NT2/D1 (cell line): Measurements from ENCODE around the gene RFTN1.

ENCODE experiments used
- DNase-seq: peaks from one replicate; pipeline ENCODE4 v3.0.0-alpha.2; 2011; ENCODE audit warnings: low read depth, low spot score
- H3K27me3 ChIP-seq: 2 replicates; pipeline ENCODE4 v1.6.0; 2011; ENCODE audit warnings: mild to moderate bottlenecking; ENCODE audit not compliant: insufficient read length, insufficient read depth
- H3K36me3 ChIP-seq: 2 replicates; pipeline ENCODE4 v1.6.1; 2011; ENCODE audit warnings: mild to moderate bottlenecking, low read length, mixed read lengths; ENCODE audit not compliant: insufficient read depth, insufficient read length
- H3K4me1 ChIP-seq: 2 replicates; pipeline ENCODE4 v1.5.1; 2011; ENCODE audit not compliant: insufficient read depth, insufficient read length
- H3K4me3 ChIP-seq: 2 replicates; pipeline ENCODE4 v1.5.1; 2011; ENCODE audit warnings: low read depth; ENCODE audit not compliant: insufficient read length
- H3K9ac ChIP-seq: 2 replicates; pipeline ENCODE4 v1.6.0; 2011; ENCODE audit warnings: low read depth; ENCODE audit not compliant: insufficient read length
- H3K9me3 ChIP-seq: 2 replicates; pipeline ENCODE4 v1.5.1; 2011; ENCODE audit warnings: mild to moderate bottlenecking, low read length; ENCODE audit not compliant: insufficient read depth
- SUZ12 ChIP-seq: IDR thresholded peaks from 2 replicates; pipeline ENCODE4 v1.6.1; 2011; ENCODE audit not compliant: insufficient read length, insufficient read depth; ENCODE audit errors: extremely low read depth
- YY1 ChIP-seq: IDR thresholded peaks from 2 replicates; pipeline ENCODE4 v1.6.1; 2011; ENCODE audit not compliant: insufficient read length, insufficient read depth
- ZNF274 ChIP-seq: IDR thresholded peaks from 2 replicates; pipeline ENCODE4 v1.6.1; 2011; ENCODE audit warnings: mild to moderate bottlenecking, low read depth, low read length

RFTN1 gene

GRCh38 chr3:16524196-16524595, 10.7 kb upstream of the RFTN1 start:
- no peaks in the 10 kb centered on the region for H3K27me3 ChIP-seq
- no peak overlapping the region for H3K4me3 ChIP-seq
- no peak for TF ChIP-seq SUZ12
- TF ChIP-seq YY1, result no peak
- TF ChIP-seq ZNF274, result no peak
- DNase-seq, result no peak
- H3K9ac ChIP-seq, result no peak overlapping the region
- no peaks in the 10 kb centered on the region for H3K36me3 ChIP-seq
- H3K4me1 ChIP-seq, result no peaks in the 10 kb centered on the region
- peaks cover 9% of the 10 kb centered on the region; the same call in 1 of the 2 replicates for H3K9me3 ChIP-seq

DNA sequence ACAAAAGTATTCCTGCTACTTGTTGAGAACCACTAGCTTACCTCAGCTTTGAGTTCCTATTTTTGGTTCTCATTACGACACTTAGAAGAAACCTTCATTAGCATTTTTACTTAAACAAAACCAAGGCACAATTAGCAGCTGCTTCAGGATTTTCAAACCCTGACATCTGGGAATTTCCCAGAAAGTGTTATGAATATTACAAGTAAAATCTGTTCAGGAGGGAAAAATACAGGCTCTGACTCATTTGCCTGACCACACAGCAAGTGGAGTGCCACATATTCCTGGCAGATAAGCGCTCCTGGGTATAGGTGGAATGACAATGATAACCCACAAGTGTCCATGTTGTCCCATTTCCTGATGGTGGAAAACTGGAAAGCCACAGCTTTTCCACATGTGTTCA, 10.3 kb upstream of the RFTN1 start:
- DNase-seq, result no peak
- H3K36me3 ChIP-seq, result no peaks in the 10 kb centered on the region
- H3K27me3 ChIP-seq, result no peaks in the 10 kb centered on the region
- no peak for TF ChIP-seq YY1
- TF ChIP-seq SUZ12, result no peak
- no peak for TF ChIP-seq ZNF274
- no peaks in the 10 kb centered on the region for H3K4me1 ChIP-seq
- H3K9me3 ChIP-seq, result peaks cover 9% of the 10 kb centered on the region; the same call in 1 of the 2 replicates
- H3K9ac ChIP-seq, result no peak overlapping the region
- H3K4me3 ChIP-seq, result no peak overlapping the region

GRCh38 chr3:16522834-16523233, 9.3 kb upstream of the RFTN1 start:
- no peaks in the 10 kb centered on the region for H3K36me3 ChIP-seq
- TF ChIP-seq ZNF274 (no peak), YY1 (no peak), SUZ12 (no peak)
- no peak for DNase-seq
- H3K9me3 ChIP-seq, result peaks cover 9% of the 10 kb centered on the region; the same call in 1 of the 2 replicates
- H3K27me3 ChIP-seq, result no peaks in the 10 kb centered on the region
- H3K4me1 ChIP-seq, result no peaks in the 10 kb centered on the region
- H3K9ac ChIP-seq, result no peak overlapping the region
- H3K4me3 ChIP-seq, result no peak overlapping the region

DNA sequence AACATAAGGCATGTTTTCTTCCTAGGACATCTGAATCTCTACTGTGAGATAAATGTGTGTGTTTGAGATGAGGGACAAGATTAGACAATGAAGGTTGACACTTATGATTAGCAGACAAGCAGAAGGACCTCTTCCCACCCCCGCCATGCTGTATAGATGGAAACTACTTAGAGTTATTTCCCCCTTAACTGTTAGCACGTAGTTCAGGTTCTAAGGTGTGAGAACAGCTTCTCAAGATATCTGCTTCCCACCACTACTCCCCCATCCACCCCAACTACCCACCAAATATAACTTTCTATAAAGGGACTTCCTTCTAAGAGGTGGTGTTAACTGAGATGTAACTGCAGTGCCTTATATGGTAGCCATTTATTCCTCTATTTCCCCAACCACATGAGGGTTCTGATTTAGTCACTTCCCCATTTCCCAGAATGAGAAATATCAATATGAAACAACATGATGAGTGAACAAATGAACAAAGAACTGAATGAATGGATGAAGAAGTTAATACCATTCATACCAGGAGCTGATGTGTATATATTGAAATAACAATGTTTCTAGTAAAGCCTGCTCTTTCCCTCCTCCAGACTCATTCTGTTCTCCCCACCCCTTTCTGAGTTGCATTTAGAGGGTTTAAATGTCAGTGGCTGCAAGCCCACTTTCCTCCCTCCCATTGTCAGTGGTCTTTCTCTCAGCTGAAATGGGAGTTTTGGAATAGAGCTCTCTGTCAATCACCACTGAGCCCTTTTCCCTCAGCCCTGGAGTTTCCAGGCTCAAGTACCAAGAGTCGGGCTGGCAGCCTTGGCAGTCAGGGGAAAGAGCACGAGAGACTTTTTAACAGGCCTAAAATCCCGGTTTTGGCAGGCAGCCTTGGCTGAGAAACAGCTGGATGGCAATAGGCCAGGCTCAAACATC, 7.7 kb upstream of the RFTN1 start:
- no peaks in the 10 kb centered on the region for H3K4me1 ChIP-seq
- TF ChIP-seq ZNF274 (no peak), YY1 (no peak), SUZ12 (no peak)

DNA sequence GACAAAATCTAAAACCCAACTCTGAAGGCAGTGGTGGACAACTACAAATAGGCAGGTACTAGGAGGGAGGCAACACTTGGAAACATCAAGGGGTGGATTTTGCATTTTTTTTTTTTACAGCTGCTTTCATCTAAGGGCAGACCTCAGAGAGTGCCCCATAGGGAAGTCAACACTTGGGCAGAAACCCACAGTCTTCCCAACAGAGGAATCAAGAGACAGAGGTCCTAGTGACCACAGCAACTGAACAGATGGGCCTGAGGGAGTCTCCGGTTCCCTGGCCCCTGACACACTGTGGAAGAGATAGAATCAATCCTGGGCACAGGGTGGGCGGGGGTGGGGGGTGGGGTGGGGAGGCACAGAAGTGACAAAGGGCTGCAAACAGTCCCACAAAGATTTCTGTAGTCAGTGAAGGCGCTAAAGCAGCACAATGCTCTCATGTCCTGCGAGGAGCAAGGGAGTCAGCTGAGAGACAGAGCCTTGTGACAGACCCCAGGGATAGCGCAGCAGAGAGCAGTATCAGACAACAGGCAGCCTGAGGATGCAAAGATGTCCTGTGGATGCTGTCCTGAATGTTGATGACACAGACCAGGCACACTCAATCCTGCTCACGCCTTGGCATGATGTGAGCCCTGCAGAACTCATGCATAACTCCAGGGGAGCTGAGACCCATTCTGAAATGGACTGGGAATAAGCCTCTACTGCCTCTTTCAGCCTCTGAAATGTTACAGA, 6.9 kb upstream of the RFTN1 start:
- no peaks in the 10 kb centered on the region for H3K4me1 ChIP-seq

More for the DNA sequence above, 7.7 kb upstream of the RFTN1 start:
- Histone ChIP-seq H3K9ac (no peak overlapping the region), H3K27me3 (peaks cover under 1% of the 10 kb centered on the region), H3K36me3 (no peaks in the 10 kb centered on the region), H3K4me3 (no peak overlapping the region), H3K9me3 (peaks cover 9% of the 10 kb centered on the region; the same call in 1 of the 2 replicates)
- DNase-seq, result no peak

GRCh38 chr3:16516695-16517481, 3.4 kb upstream of the RFTN1 start:
- H3K9ac ChIP-seq, result no peak overlapping the region
- H3K27me3 ChIP-seq, result peaks cover 44% of the 10 kb centered on the region
- no peak overlapping the region for H3K4me3 ChIP-seq
- no peaks in the 10 kb centered on the region for H3K36me3 ChIP-seq
- TF ChIP-seq ZNF274, result no peak
- TF ChIP-seq YY1, result no peak
- no peak for TF ChIP-seq SUZ12
- no peaks in the 10 kb centered on the region for H3K9me3 ChIP-seq
- H3K4me1 ChIP-seq, result peaks cover 2% of the 10 kb centered on the region
- DNase-seq, result no peak

More for the DNA sequence above, 6.9 kb upstream of the RFTN1 start:
- peaks cover 8% of the 10 kb centered on the region for H3K27me3 ChIP-seq
- H3K9ac ChIP-seq, result no peak overlapping the region
- no peaks in the 10 kb centered on the region for H3K36me3 ChIP-seq
- peaks cover 9% of the 10 kb centered on the region; the same call in 1 of the 2 replicates for H3K9me3 ChIP-seq
- TF ChIP-seq YY1 (no peak), SUZ12 (no peak), ZNF274 (no peak)
- H3K4me3 ChIP-seq, result no peak overlapping the region
- no peak for DNase-seq
